AG04450 (cell line): ENCODE results near the gene FAM83D. TPM values are rescaled to one million over a fixed set of nuclear protein-coding genes. Genes with fewer than 3 reads are reported as not detected.

Source experiments
- CTCF ChIA-PET: fragments of 300-600, 350-600 bp; formaldehyde crosslinking; extraction: SDS; loops from one replicate; lab custom pipeline; 2022; ENCODE audit warnings: antibody characterized with exemption, inconsistent platforms; lab: Charles Lee
- POLR2A ChIA-PET: fragments of 350-600 bp; formaldehyde crosslinking; extraction: SDS; loops from one replicate; lab custom pipeline; 2021; ENCODE audit warnings: antibody characterized with exemption, inconsistent platforms; lab: Yijun Ruan, JAX
- DNase-seq: peaks from one replicate; pipeline ENCODE4 v3.0.0-alpha.2; 2011; ENCODE audit warnings: low read depth, low spot score
- H3K27ac ChIP-seq: one replicate; pipeline ENCODE4 v1.5.1; 2012; ENCODE audit warnings: low read depth, low read length, control low read depth
- H3K27me3 ChIP-seq: one replicate; pipeline ENCODE4 v1.6.0; 2012; ENCODE audit warnings: low read length; ENCODE audit not compliant: control insufficient read depth, insufficient read depth
- H3K4me3 ChIP-seq: 2 replicates; pipeline ENCODE4 v1.5.1; 2011; ENCODE audit warnings: mild to moderate bottlenecking, low read depth, low read length, control low read depth
- H3K9me3 ChIP-seq: 2 replicates; pipeline ENCODE4 v1.5.1; 2012; ENCODE audit warnings: low read length; ENCODE audit not compliant: control insufficient read depth, insufficient read depth
- polyA plus RNA-seq: library from polyadenylated mRNA; depleted of rRNA; stranded (reverse); fragments of >200 nt; gene quantifications from 2 replicates; pipeline ENCODE4 v1.2.3, GENCODE V29; 2011
- TF ChIP-seq, protein P1 (sequence below): IDR thresholded peaks from 2 replicates; pipeline ENCODE4 v1.5.1; 2011; ENCODE audit warnings: low read depth, low read length, control low read depth, inconsistent platforms

Gene FAM83D
- polyA plus RNA-seq, 1 experiment = 14.9 TPM

DNA sequence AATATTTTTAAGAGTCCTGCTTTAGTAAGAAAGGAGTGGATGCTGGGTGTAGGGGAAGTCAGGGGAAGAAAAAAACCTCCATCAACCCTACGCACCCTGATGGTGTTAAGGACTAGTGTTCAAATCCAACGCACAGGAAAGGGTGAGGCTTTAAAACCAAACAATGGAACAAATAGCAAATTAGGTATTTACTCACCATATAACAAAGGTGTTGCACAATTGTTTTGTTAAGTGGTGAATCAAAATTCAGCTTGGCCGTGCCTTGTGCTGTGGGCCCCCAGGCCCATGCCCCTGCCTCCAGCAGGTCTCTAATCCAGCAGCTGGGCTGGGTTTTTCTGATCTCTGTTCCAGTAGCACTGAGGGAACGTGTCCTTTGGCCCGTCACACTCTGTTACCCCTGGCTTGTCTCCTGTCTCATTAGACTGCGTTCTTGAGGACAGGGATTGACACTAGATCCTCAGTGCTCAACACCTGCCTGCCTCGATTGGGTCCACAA lies 11.8 kb downstream of the FAM83D start:
- POLR2A ChIA-PET = no interaction called here
- CTCF ChIA-PET = no interaction called here
- no peaks in the 10 kb centered on the region for H3K9me3 ChIP-seq
- TF ChIP-seq, protein P1, sequence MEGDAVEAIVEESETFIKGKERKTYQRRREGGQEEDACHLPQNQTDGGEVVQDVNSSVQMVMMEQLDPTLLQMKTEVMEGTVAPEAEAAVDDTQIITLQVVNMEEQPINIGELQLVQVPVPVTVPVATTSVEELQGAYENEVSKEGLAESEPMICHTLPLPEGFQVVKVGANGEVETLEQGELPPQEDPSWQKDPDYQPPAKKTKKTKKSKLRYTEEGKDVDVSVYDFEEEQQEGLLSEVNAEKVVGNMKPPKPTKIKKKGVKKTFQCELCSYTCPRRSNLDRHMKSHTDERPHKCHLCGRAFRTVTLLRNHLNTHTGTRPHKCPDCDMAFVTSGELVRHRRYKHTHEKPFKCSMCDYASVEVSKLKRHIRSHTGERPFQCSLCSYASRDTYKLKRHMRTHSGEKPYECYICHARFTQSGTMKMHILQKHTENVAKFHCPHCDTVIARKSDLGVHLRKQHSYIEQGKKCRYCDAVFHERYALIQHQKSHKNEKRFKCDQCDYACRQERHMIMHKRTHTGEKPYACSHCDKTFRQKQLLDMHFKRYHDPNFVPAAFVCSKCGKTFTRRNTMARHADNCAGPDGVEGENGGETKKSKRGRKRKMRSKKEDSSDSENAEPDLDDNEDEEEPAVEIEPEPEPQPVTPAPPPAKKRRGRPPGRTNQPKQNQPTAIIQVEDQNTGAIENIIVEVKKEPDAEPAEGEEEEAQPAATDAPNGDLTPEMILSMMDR = no peak
- H3K27me3 ChIP-seq = no peaks in the 10 kb centered on the region
- no peak overlapping the region for H3K27ac ChIP-seq
- no peak overlapping the region for H3K4me3 ChIP-seq
- no peak for DNase-seq

DNA sequence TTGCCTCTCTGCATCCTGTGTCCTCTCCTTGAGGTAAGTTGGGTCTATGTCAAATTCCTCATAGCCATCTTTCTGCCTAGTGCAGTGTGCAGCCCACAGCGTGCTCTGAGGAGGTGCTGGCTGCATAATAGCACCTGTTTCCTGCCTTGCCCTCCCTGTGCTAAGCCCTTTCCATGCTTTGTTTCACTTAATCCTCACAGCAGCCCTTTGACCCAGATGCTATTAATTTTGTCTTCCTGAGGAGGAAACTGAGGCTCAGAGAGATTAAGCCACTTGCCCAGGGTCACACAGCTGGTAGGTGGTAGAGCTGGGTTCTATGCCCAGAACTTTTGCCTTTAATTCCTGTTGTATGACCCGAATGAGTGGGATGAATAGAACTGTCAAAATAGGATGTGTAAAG lies 13.5 kb downstream of the FAM83D start:
- TF ChIP-seq, protein P1 = no peak
- POLR2A ChIA-PET = no interaction called here

DNA sequence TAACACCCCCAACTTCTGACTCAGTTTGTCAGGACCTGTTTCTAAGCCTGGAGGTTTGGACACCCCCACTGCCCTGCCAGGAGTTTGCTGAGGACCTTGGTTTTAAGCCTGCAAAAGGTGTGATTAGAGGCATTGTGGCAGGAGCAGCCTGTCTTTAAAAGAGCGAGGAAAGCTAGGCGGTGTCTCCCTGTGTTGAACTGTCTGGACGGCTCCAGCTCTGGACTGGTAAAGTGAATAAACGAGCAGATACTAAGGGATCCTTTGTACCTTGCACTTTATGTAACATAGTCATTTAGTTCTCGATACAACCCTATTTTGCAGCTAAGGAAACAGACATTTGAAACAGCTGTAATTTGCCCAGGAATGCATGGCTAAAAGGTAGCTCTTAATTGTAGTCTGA lies 14.4 kb downstream of the FAM83D start:
- no peak overlapping the region for H3K27ac ChIP-seq
- CTCF ChIA-PET = no interaction called here
- DNase-seq = no peak
- TF ChIP-seq, protein P1 = no peak
- H3K9me3 ChIP-seq = no peaks in the 10 kb centered on the region
- POLR2A ChIA-PET = no interaction called here
- no peaks in the 10 kb centered on the region for H3K27me3 ChIP-seq
- H3K4me3 ChIP-seq = no peak overlapping the region

More for the DNA sequence above, 13.5 kb downstream of the FAM83D start:
- H3K9me3 ChIP-seq = no peaks in the 10 kb centered on the region
- no peak for DNase-seq
- H3K27me3 ChIP-seq = no peaks in the 10 kb centered on the region
- no peak overlapping the region for H3K4me3 ChIP-seq
- no peak overlapping the region for H3K27ac ChIP-seq
- CTCF ChIA-PET = no interaction called here

DNA sequence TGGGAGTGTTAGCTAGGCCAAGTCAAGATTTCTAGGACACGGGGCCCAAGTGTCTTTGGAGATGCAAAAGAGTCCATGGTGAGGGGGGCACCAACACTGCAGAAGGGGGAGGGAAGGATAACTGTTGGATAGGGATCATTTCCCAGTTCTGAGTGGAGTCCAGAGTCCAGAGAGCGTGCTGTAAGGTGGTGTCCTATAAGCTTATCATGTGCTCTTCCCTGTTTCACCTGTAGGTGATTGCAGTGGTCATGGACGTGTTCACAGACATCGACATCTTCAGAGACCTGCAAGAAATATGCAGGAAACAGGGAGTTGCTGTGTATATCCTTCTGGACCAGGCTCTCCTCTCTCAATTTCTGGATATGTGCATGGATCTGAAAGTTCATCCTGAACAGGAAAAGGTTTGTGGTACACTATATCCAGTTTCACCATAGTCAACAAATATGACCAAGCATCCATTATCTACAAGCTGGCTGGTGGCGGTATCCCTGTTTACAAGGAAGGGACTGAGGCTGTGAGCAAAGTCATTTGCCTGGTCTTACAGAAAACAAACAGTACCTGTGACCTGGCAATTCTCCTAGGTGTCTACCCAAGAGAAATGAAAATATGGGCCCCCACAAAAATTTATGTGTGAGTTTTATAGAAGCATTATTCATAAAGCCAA lies 15.6 kb downstream of the FAM83D start:
- no peak for DNase-seq
- TF ChIP-seq, protein P1 = no peak
- ChIA-PET CTCF (interaction anchor here (0.8 to 1.2 kb wide), 2 partner anchors 10 to 16 kb away, joined by 3 to 4 read pairs; partner anchors contain the start of gene FAM83D), POLR2A (no interaction called here)
- Histone ChIP-seq H3K9me3 (no peaks in the 10 kb centered on the region), H3K27ac (no peak overlapping the region), H3K4me3 (no peak overlapping the region), H3K27me3 (no peaks in the 10 kb centered on the region)

DNA sequence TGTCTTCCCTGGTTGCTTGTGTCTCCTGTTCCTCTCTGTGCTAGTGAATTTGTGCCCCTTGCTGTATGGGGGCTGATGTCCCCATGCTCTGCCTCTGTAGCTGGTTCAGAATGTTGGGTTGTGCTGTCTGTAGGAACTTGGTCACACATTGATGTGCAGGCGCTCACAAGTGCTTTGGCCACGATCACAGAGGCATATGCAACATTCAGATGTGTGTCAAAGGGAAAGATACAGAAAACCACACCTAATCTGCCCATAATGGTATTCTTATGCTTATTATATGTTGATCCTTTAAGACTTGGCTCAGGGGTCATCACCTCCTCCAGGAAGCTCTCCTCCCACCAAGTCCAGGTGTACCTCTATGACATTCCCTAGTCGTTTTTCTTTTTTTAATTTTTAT lies 18.8 kb downstream of the FAM83D start:
- Histone ChIP-seq H3K27me3 (no peaks in the 10 kb centered on the region), H3K9me3 (no peaks in the 10 kb centered on the region), H3K27ac (no peak overlapping the region), H3K4me3 (no peak overlapping the region)
- no peak for DNase-seq
- POLR2A ChIA-PET = no interaction called here
- TF ChIP-seq, protein P1 = no peak
- CTCF ChIA-PET = interaction anchor here (0.8 kb wide), 1 partner anchor 19 kb away, joined by 4 read pairs; the partner anchor contains the start of gene FAM83D
